Measurements from ENCODE around the gene RNF227. TPM values are rescaled to one million over a fixed set of nuclear protein-coding genes. Genes with fewer than 3 reads are reported as not detected.
A peak's percentile ranks its signal among the peaks of the same experiment; 100 is the strongest.

Gene RNF227
- total and polyA plus RNA-seq, 2 of the 13 experiments (the other 11 are each of a cell fraction or from before 2014, with no cell fraction given), result 0.20 to 0.79 TPM

DNA sequence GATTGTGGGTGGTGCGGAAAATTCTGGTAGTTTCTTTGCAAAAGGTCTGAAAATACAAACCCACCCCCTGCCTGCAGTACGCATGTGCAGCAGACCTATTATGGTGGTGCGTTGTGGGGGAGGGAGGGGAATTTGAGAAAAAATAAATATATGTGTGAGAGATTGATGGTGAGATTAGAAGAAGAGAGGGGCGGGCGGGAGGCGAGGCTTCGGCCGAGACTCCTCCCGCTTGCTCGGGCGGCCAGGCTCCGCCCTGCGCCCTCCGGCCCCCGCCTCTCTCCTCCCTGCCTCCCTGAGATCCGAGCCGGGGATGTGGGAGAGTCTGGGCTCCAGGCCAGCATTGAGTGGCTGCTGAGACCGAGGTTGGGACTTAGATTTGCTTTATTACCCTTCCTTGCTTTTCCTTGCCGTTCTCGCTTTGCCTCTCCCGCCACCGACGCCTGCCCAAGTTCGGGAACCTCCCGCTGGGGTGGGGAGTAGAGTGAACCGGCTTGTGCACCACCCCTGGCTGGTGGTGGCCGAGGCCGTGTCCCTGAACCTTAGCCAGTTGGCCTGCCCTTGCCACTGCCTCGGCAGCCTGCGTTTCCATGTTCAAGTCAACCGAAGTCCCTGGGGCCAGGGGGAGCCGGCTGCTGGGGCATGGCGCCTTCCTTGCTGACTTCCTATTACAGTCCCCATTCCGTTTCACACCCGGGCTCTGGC lies 28.5 kb downstream of the RNF227 start (continued):
- no peak for TF ChIP-seq TCF7 (IDR thresholded peaks at IDR 0.05; ENCODE audit: low read depth)
- no peak for TF ChIP-seq RBAK (CRISPR knock-in tag; IDR thresholded peaks at IDR 0.05)
- no peak for TF ChIP-seq ZKSCAN1 (IDR thresholded peaks at IDR 0.05; ENCODE audit: low read length)
- no peak for TF ChIP-seq AKNA (CRISPR knock-in tag; IDR thresholded peaks at IDR 0.05; ENCODE audit: borderline replicate concordance)
- TF ChIP-seq ZNF451 (CRISPR knock-in tag; IDR thresholded peaks at IDR 0.05), result no peak
- TF ChIP-seq KDM3A (CRISPR knock-in tag; IDR thresholded peaks at IDR 0.05; ENCODE audit: low read depth), result 0 out of 2 replicates have a peak, but pooled peaks have one; percentile 30
- peak; percentile 78; the same call in 1 of the 2 replicates for TF ChIP-seq MXD1 (CRISPR knock-in tag; IDR thresholded peaks at IDR 0.05)
- no peak for TF ChIP-seq RBM22 (optimal IDR thresholded peaks at IDR 0.05; ENCODE audit: low read length)
- TF ChIP-seq, protein P1, sequence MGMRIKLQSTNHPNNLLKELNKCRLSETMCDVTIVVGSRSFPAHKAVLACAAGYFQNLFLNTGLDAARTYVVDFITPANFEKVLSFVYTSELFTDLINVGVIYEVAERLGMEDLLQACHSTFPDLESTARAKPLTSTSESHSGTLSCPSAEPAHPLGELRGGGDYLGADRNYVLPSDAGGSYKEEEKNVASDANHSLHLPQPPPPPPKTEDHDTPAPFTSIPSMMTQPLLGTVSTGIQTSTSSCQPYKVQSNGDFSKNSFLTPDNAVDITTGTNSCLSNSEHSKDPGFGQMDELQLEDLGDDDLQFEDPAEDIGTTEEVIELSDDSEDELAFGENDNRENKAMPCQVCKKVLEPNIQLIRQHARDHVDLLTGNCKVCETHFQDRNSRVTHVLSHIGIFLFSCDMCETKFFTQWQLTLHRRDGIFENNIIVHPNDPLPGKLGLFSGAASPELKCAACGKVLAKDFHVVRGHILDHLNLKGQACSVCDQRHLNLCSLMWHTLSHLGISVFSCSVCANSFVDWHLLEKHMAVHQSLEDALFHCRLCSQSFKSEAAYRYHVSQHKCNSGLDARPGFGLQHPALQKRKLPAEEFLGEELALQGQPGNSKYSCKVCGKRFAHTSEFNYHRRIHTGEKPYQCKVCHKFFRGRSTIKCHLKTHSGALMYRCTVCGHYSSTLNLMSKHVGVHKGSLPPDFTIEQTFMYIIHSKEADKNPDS (CRISPR knock-in tag; IDR thresholded peaks at IDR 0.05), result no peak
- TF ChIP-seq TBX2 (CRISPR knock-in tag; IDR thresholded peaks at IDR 0.05; ENCODE audit: borderline replicate concordance), result peak; percentile 78; the same call in 1 of the 2 replicates
- no peak for TF ChIP-seq ZNF580 (CRISPR knock-in tag; IDR thresholded peaks at IDR 0.05; ENCODE audit: borderline replicate concordance, low read depth)
- TF ChIP-seq SRSF4 (IDR thresholded peaks at IDR 0.05; ENCODE audit: low read depth, low read length, poor library complexity, severe bottlenecking), result no peak
- peak; percentile 53; the same call in 1 of the 2 replicates for TF ChIP-seq ZNF761 (CRISPR knock-in tag; conservative IDR thresholded peaks at IDR 0.05)
- TF ChIP-seq AGO1 (IDR thresholded peaks at IDR 0.05; ENCODE audit: low read depth, low read length, poor library complexity, severe bottlenecking), result no peak
- TF ChIP-seq EEA1 (CRISPR knock-in tag; IDR thresholded peaks at IDR 0.05; ENCODE audit: borderline replicate concordance), result no peak
- no peak for TF ChIP-seq ZNF44 (CRISPR knock-in tag; IDR thresholded peaks at IDR 0.05)
- TF ChIP-seq ZNF251 (CRISPR knock-in tag; IDR thresholded peaks at IDR 0.05), result no peak
- TF ChIP-seq ZNF510 (CRISPR knock-in tag; IDR thresholded peaks at IDR 0.05; ENCODE audit: low read depth), result no peak
- TF ChIP-seq SP4 (CRISPR knock-in tag; IDR thresholded peaks at IDR 0.05), result 0 out of 2 replicates have a peak, but pooled peaks have one; percentile 24
- no peak for TF ChIP-seq PLRG1 (conservative IDR thresholded peaks at IDR 0.05)
- no peak for TF ChIP-seq ZNF234 (CRISPR knock-in tag; conservative IDR thresholded peaks at IDR 0.05)
- TF ChIP-seq TCF7L2 (IDR thresholded peaks at IDR 0.05; ENCODE audit: low read depth, low read length), result no peak
